Measurements from ENCODE around the gene MYO6. TPM values are rescaled to one million over a fixed set of nuclear protein-coding genes. Genes with fewer than 3 reads are reported as not detected.
"Not testable (repeated sequence)": the region's sequence is repeated elsewhere in the genome, so short reads cannot be mapped to it uniquely, and the experiment has no call there.

Gene MYO6
- 53.3 and 116 TPM in 2 replicates for total RNA-seq

- no peak for DNase-seq (ENCODE audit: low read depth)
Observed at GRCh38 chr6:75748743-75749538, at the start of gene MYO6. Gene MYO6, plus strand, starts transcription at chr6:75749239. Its CDS starts 68,309 bp downstream, at chr6:75817548.

DNA sequence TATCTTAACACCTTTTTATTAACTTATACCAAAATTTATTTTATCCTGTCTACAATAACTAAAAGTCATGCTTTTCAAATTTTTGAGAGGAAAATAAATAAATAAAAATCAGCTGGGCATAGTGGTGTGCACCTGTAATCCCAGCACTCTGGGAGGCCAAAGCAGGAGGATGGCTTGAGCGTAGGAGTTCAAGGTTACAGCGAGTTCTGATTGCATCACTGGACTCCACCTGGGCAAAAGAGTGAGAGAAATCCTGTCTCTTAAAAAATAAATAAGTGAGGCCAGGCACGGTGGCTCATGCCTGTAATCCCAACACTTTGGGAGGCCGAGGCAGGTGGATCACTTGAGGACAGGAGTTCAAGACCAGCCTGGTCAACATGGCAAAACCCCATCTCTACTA is 40.7 kb upstream of the MYO6 start:
- DNase-seq (ENCODE audit: low read depth) = not testable (repeated sequence)

GRCh38 chr6:75711173-75711572 is 37.9 kb upstream of the MYO6 start:
- no peak for DNase-seq (ENCODE audit: low read depth)

- DNase-seq (ENCODE audit: low read depth) = no peak
Observed at GRCh38 chr6:75719133-75719532, 29.9 kb upstream of the MYO6 start.

- DNase-seq (ENCODE audit: low read depth) = no peak
Observed at GRCh38 chr6:75723382-75723781, 25.7 kb upstream of the MYO6 start.

DNA sequence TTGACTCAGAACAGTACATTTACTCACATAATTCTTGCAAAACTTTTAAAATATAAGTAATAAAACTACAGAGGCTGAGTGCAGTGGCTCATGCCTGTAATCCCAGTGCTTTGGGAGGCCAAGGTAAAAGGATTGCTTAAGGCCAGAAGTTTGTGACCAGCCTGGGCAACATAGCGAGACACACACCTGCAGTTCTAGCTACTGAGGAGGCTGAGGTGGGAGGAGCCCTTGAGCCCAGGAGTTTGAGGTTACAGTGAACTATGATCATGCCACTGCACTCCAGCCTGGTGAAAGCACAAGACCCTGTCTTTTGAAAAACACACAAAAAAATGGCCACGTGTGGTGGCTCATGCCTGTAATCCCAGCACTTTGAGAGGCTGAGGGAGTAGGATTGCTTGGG is 21.8 kb upstream of the MYO6 start:
- no peak for DNase-seq (ENCODE audit: low read depth)

DNA sequence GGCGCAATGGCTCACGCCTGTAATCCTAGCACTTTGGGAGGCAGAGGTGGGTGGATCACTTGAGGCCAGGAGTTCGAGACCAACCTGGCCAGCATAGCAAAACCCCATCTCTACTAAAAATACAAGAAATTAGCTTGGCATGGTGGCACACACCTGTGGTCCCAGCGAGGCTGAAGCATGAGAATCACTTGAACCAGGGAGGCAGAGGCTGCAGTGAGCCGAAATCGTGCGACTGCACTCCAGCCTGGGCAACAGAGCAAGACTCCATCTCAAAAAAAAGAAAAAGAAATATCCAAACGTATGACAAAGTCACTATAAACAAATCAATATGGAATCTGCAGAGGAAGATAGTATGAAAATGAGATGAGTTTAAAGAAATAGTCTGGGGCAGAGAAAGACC is 18.0 kb upstream of the MYO6 start:
- not testable (repeated sequence) for DNase-seq (ENCODE audit: low read depth)

GRCh38 chr6:75735491-75736186 is 13.4 kb upstream of the MYO6 start:
- DNase-seq (ENCODE audit: low read depth) = peak; percentile 96

DNA sequence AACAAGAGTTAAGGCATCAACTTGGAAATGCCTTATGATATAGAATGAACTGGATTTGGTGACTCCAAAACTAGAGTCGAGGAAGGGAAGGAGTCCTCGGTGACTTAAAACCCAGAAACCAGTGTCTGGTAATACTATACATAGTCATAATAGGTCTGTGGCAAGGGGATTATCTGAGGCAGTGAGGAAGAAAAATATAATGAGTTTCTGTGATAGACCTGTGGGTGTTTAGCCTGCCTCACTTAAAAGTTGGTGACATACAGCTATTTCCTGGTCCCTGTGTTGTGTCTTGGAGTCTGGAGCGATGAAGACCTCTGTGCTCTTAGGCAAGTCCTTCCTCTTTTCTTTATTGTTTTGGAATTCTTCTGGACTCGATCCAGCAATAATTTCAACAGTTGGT is 5.1 kb upstream of the MYO6 start:
- no peak for DNase-seq (ENCODE audit: low read depth)

DNA sequence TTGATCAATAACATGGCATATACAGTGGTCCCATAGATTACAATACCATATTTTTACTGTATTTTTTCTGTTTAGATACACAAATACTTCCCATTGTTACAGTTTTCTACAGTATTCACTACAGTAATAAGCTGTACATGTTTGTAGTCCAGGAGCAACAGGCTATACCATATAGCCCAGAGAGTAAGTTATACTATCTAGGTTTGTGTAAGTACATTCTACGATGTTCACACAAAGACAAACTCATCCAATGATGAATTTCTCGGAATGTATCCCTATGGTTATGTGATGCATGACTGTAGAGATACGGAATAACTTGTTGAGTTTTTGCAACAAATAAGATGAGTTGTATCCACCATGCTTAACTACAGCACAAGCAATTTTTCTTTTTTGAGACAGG is 3.6 kb upstream of the MYO6 start:
- DNase-seq (ENCODE audit: low read depth) = no peak

DNA sequence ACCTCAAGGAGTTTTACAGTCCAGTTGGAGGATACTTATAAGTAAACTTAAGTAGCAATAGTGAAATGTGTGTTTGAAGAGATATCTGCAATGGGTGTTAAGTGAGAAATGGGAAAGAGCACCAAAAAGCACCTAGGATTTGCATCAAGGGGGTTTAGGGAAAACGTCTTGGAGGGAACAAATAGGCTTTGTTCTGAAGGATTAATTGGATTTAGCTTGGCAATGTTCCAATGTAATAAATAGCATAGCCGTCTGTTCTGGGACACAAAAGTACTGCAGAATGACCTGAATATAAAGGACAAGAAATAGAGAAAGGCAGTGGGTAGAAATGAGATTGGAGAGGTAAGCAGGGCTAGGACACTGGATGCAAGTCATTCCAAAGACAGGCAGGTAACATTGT is 2.8 kb upstream of the MYO6 start:
- no peak for DNase-seq (ENCODE audit: low read depth)

DNA sequence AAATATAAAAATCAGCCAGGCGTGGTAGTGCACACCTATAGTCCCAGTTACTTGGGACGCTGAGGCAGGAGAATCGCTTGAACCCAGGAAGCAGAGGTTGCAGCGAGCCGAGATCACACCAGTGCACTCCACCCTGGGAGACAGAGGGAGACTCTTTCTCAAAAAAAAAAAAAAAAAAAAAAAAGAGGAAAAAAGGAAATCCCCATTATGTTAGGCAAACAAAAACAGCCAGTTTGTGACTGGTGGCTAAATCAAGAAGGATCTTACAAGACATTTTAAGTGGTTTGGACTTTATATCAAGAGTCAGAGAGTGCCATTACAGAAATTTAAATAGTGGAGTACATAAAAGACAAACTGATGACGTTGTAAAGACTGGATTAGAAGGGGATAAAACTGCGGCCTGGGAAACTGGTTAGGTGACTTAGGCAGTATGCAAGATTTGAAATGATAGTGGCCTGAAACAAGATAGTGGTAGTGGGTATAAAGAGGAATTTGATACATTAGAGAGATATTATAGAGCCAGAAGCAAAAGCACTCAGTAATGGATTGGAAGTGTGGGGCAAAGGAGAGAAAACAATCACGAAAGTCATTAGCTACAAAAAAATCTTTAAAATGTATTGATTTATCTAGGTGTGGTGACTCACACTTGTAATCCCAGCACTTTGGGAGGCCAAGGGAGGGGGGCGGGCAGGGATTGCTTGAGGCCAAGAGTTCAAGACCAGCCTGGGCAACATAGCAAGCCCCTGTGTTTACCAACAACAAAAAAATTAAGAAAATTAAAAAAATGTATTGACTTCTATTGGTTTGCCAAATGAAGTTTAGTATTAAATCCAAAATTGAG is 1.7 kb upstream of the MYO6 start:
- no peak for DNase-seq (ENCODE audit: low read depth)

DNA sequence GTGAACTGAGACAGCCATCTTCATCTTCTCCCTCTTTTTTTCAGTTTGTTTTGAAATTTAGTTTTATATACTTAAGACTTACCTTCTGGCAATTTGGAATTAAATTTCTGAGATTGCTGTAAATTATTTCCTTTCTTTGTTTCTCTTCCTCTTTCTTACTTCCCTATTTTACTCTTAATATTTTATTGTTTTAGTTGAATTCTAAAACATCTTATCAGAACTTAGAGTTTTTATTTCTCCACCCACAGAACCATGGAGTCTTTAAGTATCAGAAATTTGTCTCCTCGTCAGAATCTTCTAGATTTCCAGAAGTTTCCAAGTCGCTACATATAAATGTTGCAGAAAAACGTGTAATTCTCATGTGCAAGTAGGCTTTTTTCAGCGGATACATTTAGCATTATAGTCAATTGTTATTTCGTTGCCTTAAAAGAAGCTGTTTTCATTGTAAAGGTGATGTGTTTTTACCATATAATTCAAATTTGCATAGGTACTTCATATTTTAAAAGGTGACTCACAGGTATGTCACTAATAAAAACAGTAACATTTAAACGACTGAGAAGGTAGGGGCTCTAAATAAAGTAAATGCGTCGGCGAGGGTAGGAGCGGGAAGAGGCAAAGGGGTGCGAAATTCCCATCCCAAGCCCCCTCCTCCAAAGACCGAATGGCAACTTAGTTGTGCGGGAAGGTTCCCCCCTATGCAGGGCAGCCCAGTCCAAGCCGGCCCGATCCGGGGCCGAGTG is 866 bp upstream of the MYO6 start:
- no peak for DNase-seq (ENCODE audit: low read depth)

GRCh38 chr6:75751443-75751842 is 2.4 kb downstream of the MYO6 start:
- no peak for DNase-seq (ENCODE audit: low read depth)

DNA sequence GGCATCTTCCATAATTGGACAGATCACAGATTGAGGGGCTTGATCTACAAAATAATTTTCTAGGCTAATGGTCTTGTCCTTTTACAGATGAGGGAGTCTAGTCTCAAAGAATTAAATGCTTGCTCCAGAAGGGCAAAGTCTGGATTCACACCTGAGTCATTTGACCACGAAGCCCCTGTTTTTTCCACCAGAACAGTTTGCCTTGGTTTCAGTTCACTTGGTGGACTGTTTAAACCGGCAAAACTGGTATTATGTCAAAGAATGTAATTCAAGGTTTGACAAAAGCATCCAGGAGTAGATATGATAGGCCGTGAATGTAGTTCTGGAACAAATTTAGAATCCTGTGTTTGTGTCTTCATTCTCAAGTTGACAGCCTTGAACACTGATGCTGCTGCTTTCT is 3.3 kb downstream of the MYO6 start:
- peak; percentile 83 for DNase-seq (ENCODE audit: low read depth)

DNA sequence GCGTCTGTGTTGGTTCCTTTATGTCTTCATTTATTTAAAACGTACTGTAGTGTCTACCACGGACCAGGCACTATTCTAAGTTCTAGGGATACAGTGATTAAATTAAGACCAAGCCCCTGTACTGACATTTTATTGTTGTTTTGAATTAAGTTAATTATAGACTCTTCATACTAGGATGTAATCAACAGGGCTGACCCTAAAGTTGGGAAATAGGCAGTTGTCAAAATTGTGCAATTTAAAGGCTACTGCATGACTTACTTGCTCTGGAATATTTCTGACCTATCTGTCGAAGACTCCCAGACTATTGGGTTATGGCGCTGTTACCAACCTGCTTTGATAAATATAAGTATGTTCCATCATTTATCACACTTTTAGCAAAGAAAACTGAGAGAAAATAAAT is 6.7 kb downstream of the MYO6 start:
- DNase-seq (ENCODE audit: low read depth) = peak; percentile 55

DNA sequence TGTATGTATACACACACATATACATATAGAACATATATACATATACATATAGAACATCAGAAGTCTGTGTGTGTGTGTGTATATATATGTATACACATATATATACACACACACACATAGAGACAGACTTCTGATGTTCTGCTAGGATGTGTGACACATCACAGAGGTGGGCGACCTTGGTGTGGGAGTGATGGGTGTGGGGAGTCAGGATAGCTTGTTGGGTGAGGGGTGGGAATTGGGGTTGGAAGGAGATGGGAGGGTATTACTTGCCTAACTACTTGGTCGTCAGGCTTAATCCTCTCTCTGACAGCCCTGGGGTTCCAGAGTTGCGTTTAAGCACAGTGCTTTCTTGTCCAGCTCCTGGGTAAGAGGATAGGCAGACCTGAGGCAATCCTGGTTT is 8.3 kb downstream of the MYO6 start:
- peak; percentile 45 for DNase-seq (ENCODE audit: low read depth)

- no peak for DNase-seq (ENCODE audit: low read depth)
Observed at GRCh38 chr6:75758061-75758460, 9.0 kb downstream of the MYO6 start.

- DNase-seq (ENCODE audit: low read depth) = peak; percentile 92
Observed at GRCh38 chr6:75759207-75759606, 10.2 kb downstream of the MYO6 start.

DNA sequence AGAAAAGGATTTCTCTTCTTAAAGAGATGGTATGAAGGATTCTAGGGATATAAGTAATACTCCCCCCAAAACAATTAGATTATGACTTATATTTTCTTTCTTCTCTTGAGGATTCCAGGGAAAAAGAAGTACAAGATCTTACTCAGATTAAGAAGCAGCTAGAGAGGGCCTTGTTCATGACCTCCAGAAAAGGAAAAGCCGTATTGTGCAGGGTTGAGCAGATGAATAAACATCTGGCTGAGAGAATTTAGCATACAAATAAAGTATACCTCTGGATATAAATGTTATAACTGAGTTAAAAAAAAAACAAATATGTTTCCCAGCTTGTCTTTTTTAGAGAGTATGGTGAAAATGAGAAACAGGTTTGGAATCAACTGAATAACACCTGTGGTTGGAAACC is 11.3 kb downstream of the MYO6 start:
- DNase-seq (ENCODE audit: low read depth) = no peak

DNA sequence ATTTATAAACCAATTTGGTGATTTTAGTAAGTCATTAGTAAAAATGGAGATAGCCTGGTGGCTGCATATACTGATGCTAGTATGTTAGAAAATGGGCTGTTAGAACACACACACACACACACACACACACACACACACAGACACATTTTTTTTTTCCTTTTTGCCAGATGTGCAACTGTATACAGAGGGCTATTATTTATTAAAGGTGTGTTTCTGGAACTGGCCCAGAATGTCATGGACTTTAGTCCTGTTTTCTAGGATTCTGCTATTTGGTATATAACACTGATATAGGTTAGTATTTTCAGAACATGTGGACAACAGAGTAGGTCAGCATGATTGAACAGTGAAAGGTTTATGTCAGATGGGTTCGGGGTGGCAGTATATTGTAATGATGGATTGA is 12.4 kb downstream of the MYO6 start:
- DNase-seq (ENCODE audit: low read depth) = no peak

- DNase-seq (ENCODE audit: low read depth) = no peak
Observed at GRCh38 chr6:75762063-75762462, 13.0 kb downstream of the MYO6 start.

Measured in renal cortical epithelial cell (primary cell).